IMR-90 (cell line): ENCODE results near the gene IFT52. TPM values are rescaled to one million over a fixed set of nuclear protein-coding genes. Genes with fewer than 3 reads are reported as not detected.

Experiments
- ATAC-seq: fragments of 200-7000 bp; cut with Tn5 transposase; 2 replicates; pipeline ENCODE4 v1.9.1; 2020; ENCODE audit warnings: low read depth, mild to moderate bottlenecking, moderate library complexity
- BruUV-seq: library from RNA; stranded (reverse); fragments of 400-500 nt; replicated peaks from 2 replicates; lab custom pipeline; 2021; lab: Mats Ljungman, UMichigan
- CTCF ChIA-PET: fragments of 300-600 bp; formaldehyde crosslinking; extraction: SDS; loops from one replicate; lab custom pipeline; 2021; ENCODE audit warnings: antibody characterized with exemption; lab: Yijun Ruan, JAX
- POLR2A ChIA-PET: fragments of 300-600 bp; sonication (Branson Sonifier 250); formaldehyde crosslinking; loops from one replicate; lab custom pipeline; 2022; ENCODE audit warnings: antibody characterized with exemption; ENCODE audit not compliant: unreplicated experiment; lab: Charles Lee
- DNase-seq: peaks from one replicate; pipeline ENCODE4 v3.0.0; 2013
- H2AFZ ChIP-seq: replicated peaks from 2 replicates; pipeline ENCODE3; 2013; ENCODE audit warnings: low read length, mild to moderate bottlenecking; ENCODE audit not compliant: poor library complexity
- H2AK5ac ChIP-seq: 2 replicates; pipeline ENCODE4 v1.6.1; 2013; ENCODE audit warnings: low read depth, low read length, inconsistent platforms
- H2AK9ac ChIP-seq: replicated peaks from 2 replicates; pipeline ENCODE3; 2013; ENCODE audit warnings: mild to moderate bottlenecking, low read depth, low read length, moderate library complexity; ENCODE audit not compliant: poor library complexity
- H2BK120ac ChIP-seq: 2 replicates; pipeline ENCODE4 v1.6.1; 2013; ENCODE audit warnings: low read depth, low read length, inconsistent platforms
- H2BK15ac ChIP-seq: 3 replicates; pipeline ENCODE4 v1.6.1; 2013; ENCODE audit warnings: low read depth, low read length, inconsistent platforms
- H2BK20ac ChIP-seq: 2 replicates; pipeline ENCODE4 v1.6.1; 2013; ENCODE audit warnings: low read depth, mild to moderate bottlenecking, inconsistent platforms, low read length, moderate library complexity
- H2BK5ac ChIP-seq: 2 replicates; pipeline ENCODE4 v1.6.1; 2013; ENCODE audit warnings: mild to moderate bottlenecking, low read depth, low read length, inconsistent platforms; ENCODE audit not compliant: poor library complexity, severe bottlenecking
- H3K14ac ChIP-seq: replicated peaks from 2 replicates; pipeline ENCODE4 v1.6.1; 2013; ENCODE audit warnings: low read depth, low read length, inconsistent platforms
- H3K18ac ChIP-seq: 2 replicates; pipeline ENCODE4 v1.6.1; 2013; ENCODE audit warnings: low read depth, low read length, control low read depth
- H3K23ac ChIP-seq: 2 replicates; pipeline ENCODE4 v1.6.1; 2013; ENCODE audit warnings: low read depth, low read length, inconsistent platforms
- H3K27ac ChIP-seq: 2 replicates; pipeline ENCODE4 v1.5.1; 2013; ENCODE audit warnings: mild to moderate bottlenecking, control low read depth, low read length; ENCODE audit not compliant: insufficient read depth
- H3K27me3 ChIP-seq: 2 replicates; pipeline ENCODE4 v1.6.1; 2013; ENCODE audit warnings: low read length; ENCODE audit not compliant: control insufficient read depth, insufficient read depth
- H3K36me3 ChIP-seq: 2 replicates; pipeline ENCODE4 v1.6.1; 2013; ENCODE audit warnings: low read length, mixed read lengths; ENCODE audit not compliant: control insufficient read depth, insufficient read depth
- H3K4ac ChIP-seq: 2 replicates; pipeline ENCODE4 v1.6.1; 2013; ENCODE audit warnings: low read depth, low read length, inconsistent platforms
- H3K4me1 ChIP-seq: 2 replicates; pipeline ENCODE4 v1.6.1; 2013; ENCODE audit warnings: low read length, mixed read lengths; ENCODE audit not compliant: control insufficient read depth, insufficient read depth
- H3K4me2 ChIP-seq: 2 replicates; pipeline ENCODE4 v1.6.1; 2013; ENCODE audit warnings: low read depth, mild to moderate bottlenecking, control low read depth, low read length, moderate library complexity
- H3K4me3 ChIP-seq: 2 replicates; pipeline ENCODE4 v1.5.1; 2013; ENCODE audit warnings: low read depth, mild to moderate bottlenecking, control low read depth, low read length, moderate library complexity; ENCODE audit not compliant: insufficient read depth
- H3K56ac ChIP-seq: 2 replicates; pipeline ENCODE4 v1.6.1; 2013; ENCODE audit warnings: low read length, inconsistent platforms; ENCODE audit not compliant: insufficient read depth; ENCODE audit errors: extremely low read depth
- H3K79me1 ChIP-seq, 2 experiments: 2 replicates each; pipeline ENCODE4 v1.6.1; 2013; ENCODE audit warnings: low read length in 2 of 2, inconsistent platforms in 1 of 2, low read depth in 1 of 2
- H3K9ac ChIP-seq: 2 replicates; pipeline ENCODE4 v1.6.1; 2013; ENCODE audit warnings: low read depth, low read length, control low read depth
- H3K9me1 ChIP-seq: 2 replicates; pipeline ENCODE4 v1.6.1; 2013; ENCODE audit warnings: low read length, inconsistent platforms; ENCODE audit not compliant: insufficient read depth
- H3K9me3 ChIP-seq: 2 replicates; pipeline ENCODE4 v1.6.1; 2013; ENCODE audit warnings: low read length; ENCODE audit not compliant: control insufficient read depth, insufficient read depth
- H4K20me1 ChIP-seq: 2 replicates; pipeline ENCODE4 v1.6.1; 2013; ENCODE audit warnings: low read length, inconsistent platforms; ENCODE audit not compliant: insufficient read depth
- H4K5ac ChIP-seq: 2 replicates; pipeline ENCODE4 v1.6.1; 2013; ENCODE audit warnings: mild to moderate bottlenecking, low read depth, low read length, control low read depth
- H4K8ac ChIP-seq, 2 experiments: 2 replicates each; pipeline ENCODE4 v1.6.1; 2013; ENCODE audit warnings: low read depth in 2 of 2, low read length in 2 of 2, control low read depth in 1 of 2, inconsistent platforms in 1 of 2
- H4K91ac ChIP-seq: 2 replicates; pipeline ENCODE4 v1.6.1; 2013; ENCODE audit warnings: low read depth, low read length, inconsistent platforms; ENCODE audit not compliant: insufficient read depth
- BHLHE40 ChIP-seq: fragments of 150-350 bp; IDR thresholded peaks from 2 replicates; pipeline ENCODE4 v1.6.1; 2016; ENCODE audit warnings: mild to moderate bottlenecking, low read depth, low read length
- CEBPB ChIP-seq: IDR thresholded peaks from 2 replicates; pipeline ENCODE4 v1.6.1; 2012; ENCODE audit warnings: low read depth, low read length, improper control_type of control experiment
- CHD1 ChIP-seq: IDR thresholded peaks from 2 replicates; pipeline ENCODE4 v1.6.1; 2012; ENCODE audit warnings: low read depth, low read length, improper control_type of control experiment
- CTCF ChIP-seq: conservative IDR thresholded peaks from 2 replicates; pipeline ENCODE4 v1.5.1; 2012; ENCODE audit warnings: mild to moderate bottlenecking, low read depth, low read length, improper control_type of control experiment
- FOS ChIP-seq: fragments of 150-350 bp; IDR thresholded peaks from 2 replicates; pipeline ENCODE4 v1.6.1; 2016; ENCODE audit warnings: low read depth, low read length
- MAFK ChIP-seq: IDR thresholded peaks from 2 replicates; pipeline ENCODE4 v1.6.1; 2012; ENCODE audit warnings: low read depth, low read length, improper control_type of control experiment
- MAZ ChIP-seq: IDR thresholded peaks from 2 replicates; pipeline ENCODE4 v1.6.1; 2012; ENCODE audit warnings: low read depth, mild to moderate bottlenecking, low read length, improper control_type of control experiment, moderate library complexity, borderline replicate concordance
- MXI1 ChIP-seq: IDR thresholded peaks from 2 replicates; pipeline ENCODE4 v1.6.1; 2012; ENCODE audit warnings: low read depth, mild to moderate bottlenecking, low read length, moderate library complexity, borderline replicate concordance
- NFE2L2 ChIP-seq: fragments of 150-350 bp; IDR thresholded peaks from 2 replicates; pipeline ENCODE4 v1.6.1; 2016; ENCODE audit warnings: low read depth, mild to moderate bottlenecking, low read length
- POLR2A ChIP-seq: IDR thresholded peaks from 2 replicates; pipeline ENCODE4 v1.6.1; 2012; ENCODE audit warnings: mild to moderate bottlenecking, low read depth, low read length
- RAD21 ChIP-seq: IDR thresholded peaks from 2 replicates; pipeline ENCODE4 v1.6.1; 2012; ENCODE audit warnings: low read length, improper control_type of control experiment
- RCOR1 ChIP-seq: IDR thresholded peaks from 2 replicates; pipeline ENCODE4 v1.6.1; 2012; ENCODE audit warnings: mild to moderate bottlenecking, low read length, improper control_type of control experiment; ENCODE audit not compliant: insufficient replicate concordance
- RFX5 ChIP-seq: IDR thresholded peaks from 2 replicates; pipeline ENCODE4 v1.8.0; 2012; ENCODE audit warnings: low read depth, mild to moderate bottlenecking, low read length, moderate library complexity
- SMC3 ChIP-seq: fragments of 150-350 bp; IDR thresholded peaks from 2 replicates; pipeline ENCODE4 v1.6.1; 2016; ENCODE audit warnings: low read depth, mild to moderate bottlenecking, antibody characterized with exemption, low read length, moderate library complexity
- WGBS, 2 experiments: methylation state at CpG; one replicate each; pipeline versions ENCODE4 v1.1.5 to v1.1.7; 2013; ENCODE audit warnings: missing lambda C conversion rate in 2 of 2; ENCODE audit not compliant: insufficient read length in 1 of 2; ENCODE audit errors: extremely low coverage in 2 of 2; 5-methylcytosine and 5-hydroxymethylcytosine counted together
- dilution Hi-C: fragments of 300-500 bp; cut with HindIII; formaldehyde crosslinking; loops from one replicate; pipeline ENCODE4 v1.14.3; 2018; ENCODE audit warnings: low sequenced_read_pairs; ENCODE audit not compliant: unreplicated experiment
- in situ Hi-C: fragments of 300-500 bp; cut with MboI; formaldehyde crosslinking; loops from 3 replicates; pipeline ENCODE4 v1.14.3; 2019; ENCODE audit warnings: low sequenced_read_pairs, inconsistent platforms, mixed read lengths
- intact Hi-C: fragments of 100-400 bp; cut with micrococcal nuclease; formaldehyde crosslinking; loops from 2 replicates; pipeline ENCODE4 v1.10.0; 2022
- polyA plus RNA-seq, 3 experiments: library from polyadenylated mRNA; depleted of rRNA; stranded (reverse); fragments of >200 nt; gene quantifications; 2 replicates each; pipeline ENCODE4 v1.2.3, GENCODE V29; 2012; ENCODE audit warnings: low replicate concordance in 1 of 3
- total RNA-seq: library from RNA; depleted of rRNA; stranded (reverse); fragments of >200 nt; gene quantifications from 2 replicates; pipeline ENCODE4 v1.2.3, GENCODE V29; 2012
- TF ChIP-seq, protein P1 (sequence below): fragments of 150-350 bp; IDR thresholded peaks from 2 replicates; pipeline ENCODE4 v1.6.1; 2016; ENCODE audit warnings: low read depth, mild to moderate bottlenecking, low read length, moderate library complexity, borderline replicate concordance
- TF ChIP-seq, protein P2 (sequence below): fragments of 150-350 bp; IDR thresholded peaks from 2 replicates; pipeline ENCODE4 v1.6.1; 2017; ENCODE audit warnings: mild to moderate bottlenecking, antibody characterized with exemption, low read length, low read depth

The IFT52 gene
- total and polyA plus RNA-seq, 2 of the 4 experiments (the other 2 are of a cell fraction): 31.2 to 55.6 TPM

DNA sequence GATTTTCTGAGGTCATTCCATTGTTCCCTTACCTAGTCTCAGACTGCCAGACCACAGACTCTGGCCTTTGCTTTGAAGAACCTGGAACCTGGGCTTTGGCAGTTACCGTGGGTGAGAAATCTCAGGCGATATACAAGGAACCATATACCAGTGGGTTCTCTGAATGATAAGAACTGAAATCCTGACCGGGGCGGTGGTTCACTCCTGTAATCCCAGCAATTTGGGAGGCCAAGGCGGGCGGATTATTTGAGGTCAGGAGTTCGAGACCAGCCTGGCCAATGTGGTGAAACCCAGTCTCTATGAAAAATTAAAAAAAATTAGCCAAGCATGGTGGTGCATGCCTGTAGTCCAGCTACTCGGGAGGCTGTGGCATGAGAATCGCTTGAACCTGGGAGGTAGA is 46.2 kb upstream of the IFT52 start:
- POLR2A ChIA-PET: no interaction called here
- no peak overlapping the region for H2AK9ac ChIP-seq

More for the DNA sequence above, 46.2 kb upstream of the IFT52 start:
- H4K8ac ChIP-seq: no peak overlapping the region
- H4K91ac ChIP-seq: no peak overlapping the region
- CTCF ChIA-PET: interaction anchor here (0.6 kb wide), 1 partner anchor 643 kb away, joined by 3 read pairs; no protein-coding TSS in a partner anchor
- 100% methylated on average over 1 of the region's 9 CpGs; no CpG with 5 or more reads in 1 of the 2 experiments for WGBS, 2 experiments
- no peaks in the 10 kb centered on the region for H3K36me3 ChIP-seq
- dilution Hi-C loops: no loop called here
- no peak overlapping the region for H3K14ac ChIP-seq
- TF ChIP-seq, protein P1, sequence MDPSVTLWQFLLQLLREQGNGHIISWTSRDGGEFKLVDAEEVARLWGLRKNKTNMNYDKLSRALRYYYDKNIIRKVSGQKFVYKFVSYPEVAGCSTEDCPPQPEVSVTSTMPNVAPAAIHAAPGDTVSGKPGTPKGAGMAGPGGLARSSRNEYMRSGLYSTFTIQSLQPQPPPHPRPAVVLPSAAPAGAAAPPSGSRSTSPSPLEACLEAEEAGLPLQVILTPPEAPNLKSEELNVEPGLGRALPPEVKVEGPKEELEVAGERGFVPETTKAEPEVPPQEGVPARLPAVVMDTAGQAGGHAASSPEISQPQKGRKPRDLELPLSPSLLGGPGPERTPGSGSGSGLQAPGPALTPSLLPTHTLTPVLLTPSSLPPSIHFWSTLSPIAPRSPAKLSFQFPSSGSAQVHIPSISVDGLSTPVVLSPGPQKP: no peak
- TF ChIP-seq POLR2A (no peak), RFX5 (no peak), MAZ (no peak), CHD1 (no peak), NFE2L2 (no peak), RCOR1 (no peak), MAFK (no peak), FOS (no peak), CEBPB (no peak), RAD21 (no peak), SMC3 (no peak), MXI1 (no peak), BHLHE40 (no peak), CTCF (no peak)
- TF ChIP-seq, protein P2, sequence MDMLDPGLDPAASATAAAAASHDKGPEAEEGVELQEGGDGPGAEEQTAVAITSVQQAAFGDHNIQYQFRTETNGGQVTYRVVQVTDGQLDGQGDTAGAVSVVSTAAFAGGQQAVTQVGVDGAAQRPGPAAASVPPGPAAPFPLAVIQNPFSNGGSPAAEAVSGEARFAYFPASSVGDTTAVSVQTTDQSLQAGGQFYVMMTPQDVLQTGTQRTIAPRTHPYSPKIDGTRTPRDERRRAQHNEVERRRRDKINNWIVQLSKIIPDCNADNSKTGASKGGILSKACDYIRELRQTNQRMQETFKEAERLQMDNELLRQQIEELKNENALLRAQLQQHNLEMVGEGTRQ: no peak
- DNase-seq (no peak), ATAC-seq (no peak)
- no peak overlapping the region for H2AK5ac ChIP-seq
- no peak overlapping the region for H3K23ac ChIP-seq
- no peak overlapping the region for H4K5ac ChIP-seq
- peaks cover 6% of the 10 kb centered on the region for H3K9me3 ChIP-seq
- no peak overlapping the region for H3K4ac ChIP-seq
- H2BK20ac ChIP-seq: no peak overlapping the region
- H3K4me3 ChIP-seq: no peak overlapping the region
- H3K79me1 ChIP-seq: no peaks in the 10 kb centered on the region
- intact Hi-C loops: no loop called here
- no peak overlapping the region for H2BK5ac ChIP-seq
- no peak overlapping the region for H2BK15ac ChIP-seq
- H3K9me1 ChIP-seq: no peaks in the 10 kb centered on the region; the same call in 1 of the 2 replicates
- in situ Hi-C loops: no loop called here
- H3K27ac ChIP-seq: no peak overlapping the region
- H3K56ac ChIP-seq: no peak overlapping the region
- H3K27me3 ChIP-seq: no peaks in the 10 kb centered on the region; the same call in 1 of the 2 replicates
- no TSS peak for BruUV-seq
- no peaks in the 10 kb centered on the region for H4K20me1 ChIP-seq
- H2AFZ ChIP-seq: no peak overlapping the region
- no peaks in the 10 kb centered on the region; the same call in 1 of the 2 replicates for H3K4me1 ChIP-seq
- H3K18ac ChIP-seq: no peak overlapping the region
- no peak overlapping the region for H2BK120ac ChIP-seq
- no peak overlapping the region for H3K9ac ChIP-seq
- no peak overlapping the region for H3K4me2 ChIP-seq
